ENCODE results near the gene ASZ1. TPM values are rescaled to one million over a fixed set of nuclear protein-coding genes. Genes with fewer than 3 reads are reported as not detected.

Gene ASZ1
- total and polyA plus RNA-seq, 2 donors (not counting 1 experiment from before 2014, with no cell fraction given): not detected

GRCh38 chr7:117333168-117333567, 94.1 kb downstream of the ASZ1 start:
- H2AFZ ChIP-seq (ENCODE audit: insufficient read depth, low read depth, low read length, poor library complexity, severe bottlenecking): no peak overlapping the region
- ATAC-seq (ENCODE audit: low read depth) (no peak), DNase-seq (no peak)
- H3K27ac Mint-ChIP-seq: no peak overlapping the region
- no peak overlapping the region for H3K4me3 ChIP-seq (ENCODE audit: control extremely low read depth in 1 of 5, extremely low read depth in 1 of 5, insufficient read depth in 1 of 5, low read depth in 2 of 5, low read length in 4 of 5)
- no peaks in the 10 kb centered on the region for H3K4me1 Mint-ChIP-seq
- no peak overlapping the region for H3K4me3 Mint-ChIP-seq
- H3K4me1 ChIP-seq (ENCODE audit: control insufficient read depth in 2 of 2, insufficient read depth in 2 of 2, low read length in 2 of 2): no peaks in the 10 kb centered on the region
- no peaks in the 10 kb centered on the region for H3K27me3 ChIP-seq (replicated peaks in 1 of 4; ENCODE audit: control extremely low read depth in 1 of 4, control insufficient read depth in 3 of 4, insufficient read depth in 4 of 4, low read length in 3 of 4)
- intact Hi-C loops (cut with micrococcal nuclease): no loop called here
- no peak overlapping the region for H3K4me2 ChIP-seq (replicated peaks; ENCODE audit: low read depth, low read length, poor library complexity, severe bottlenecking)
- no peaks in the 10 kb centered on the region for H4K20me1 ChIP-seq (ENCODE audit: control insufficient read depth, insufficient read depth, low read length, poor library complexity, severe bottlenecking)
- no peak overlapping the region for H3K9ac ChIP-seq (ENCODE audit: low read length)
- no peak for TF ChIP-seq EZH2 (IDR thresholded peaks at IDR 0.05; ENCODE audit: borderline replicate concordance, insufficient read depth, low read depth, low read length, poor library complexity, severe bottlenecking)
- TF ChIP-seq CTCF (IDR thresholded peaks at IDR 0.05): no peak
- H3K79me2 ChIP-seq (ENCODE audit: control insufficient read depth, insufficient read depth, low read length): no peaks in the 10 kb centered on the region
- H3K9me3 Mint-ChIP-seq (ENCODE audit: insufficient read depth): no peaks in the 10 kb centered on the region
- POLR2A ChIA-PET: no interaction called here
- no peaks in the 10 kb centered on the region for H3K9me3 ChIP-seq (ENCODE audit: control extremely low read depth in 1 of 3, control insufficient read depth in 2 of 3, insufficient read depth in 1 of 3, low read length in 2 of 3)
- CTCF ChIA-PET: no interaction called here
- H3K27ac ChIP-seq (ENCODE audit: low read length in 2 of 2): no peak overlapping the region
- H3K27me3 Mint-ChIP-seq: no peaks in the 10 kb centered on the region
- H3K36me3 ChIP-seq (replicated peaks in 1 of 2; ENCODE audit: control extremely low read depth in 1 of 2, control insufficient read depth in 1 of 2, extremely low read depth in 1 of 2, insufficient read depth in 2 of 2, low read length in 1 of 2): no peaks in the 10 kb centered on the region

GRCh38 chr7:117332031-117332430, 95.3 kb downstream of the ASZ1 start:
- no peak overlapping the region for H2AFZ ChIP-seq (ENCODE audit: insufficient read depth, low read depth, low read length, poor library complexity, severe bottlenecking)
- H3K9ac ChIP-seq (ENCODE audit: low read length): no peak overlapping the region
- no peaks in the 10 kb centered on the region for H3K36me3 ChIP-seq (replicated peaks in 1 of 2; ENCODE audit: control extremely low read depth in 1 of 2, control insufficient read depth in 1 of 2, extremely low read depth in 1 of 2, insufficient read depth in 2 of 2, low read length in 1 of 2)
- H3K9me3 Mint-ChIP-seq (ENCODE audit: insufficient read depth): no peaks in the 10 kb centered on the region
- no peak overlapping the region for H3K27ac Mint-ChIP-seq
- H3K4me1 Mint-ChIP-seq: no peaks in the 10 kb centered on the region
- no peaks in the 10 kb centered on the region for H3K9me3 ChIP-seq (ENCODE audit: control extremely low read depth in 1 of 3, control insufficient read depth in 2 of 3, insufficient read depth in 1 of 3, low read length in 2 of 3)
- no peak for ATAC-seq (ENCODE audit: low read depth)
- no peak overlapping the region for H3K27ac ChIP-seq (ENCODE audit: low read length in 2 of 2)
- DNase-seq: no peak
- H3K4me2 ChIP-seq (replicated peaks; ENCODE audit: low read depth, low read length, poor library complexity, severe bottlenecking): no peak overlapping the region
- no peaks in the 10 kb centered on the region for H3K4me1 ChIP-seq (ENCODE audit: control insufficient read depth in 2 of 2, insufficient read depth in 2 of 2, low read length in 2 of 2)
- intact Hi-C loops (cut with micrococcal nuclease): no loop called here
- no peak overlapping the region for H3K4me3 Mint-ChIP-seq
- no peak overlapping the region for H3K4me3 ChIP-seq (ENCODE audit: control extremely low read depth in 1 of 5, extremely low read depth in 1 of 5, insufficient read depth in 1 of 5, low read depth in 2 of 5, low read length in 4 of 5)
- no peaks in the 10 kb centered on the region for H3K27me3 Mint-ChIP-seq
- H3K27me3 ChIP-seq (replicated peaks in 1 of 4; ENCODE audit: control extremely low read depth in 1 of 4, control insufficient read depth in 3 of 4, insufficient read depth in 4 of 4, low read length in 3 of 4): no peaks in the 10 kb centered on the region
- CTCF ChIA-PET: no interaction called here
- TF ChIP-seq EZH2 (IDR thresholded peaks at IDR 0.05; ENCODE audit: borderline replicate concordance, insufficient read depth, low read depth, low read length, poor library complexity, severe bottlenecking) (no peak), CTCF (IDR thresholded peaks at IDR 0.05) (no peak)
- H4K20me1 ChIP-seq (ENCODE audit: control insufficient read depth, insufficient read depth, low read length, poor library complexity, severe bottlenecking): no peaks in the 10 kb centered on the region
- H3K79me2 ChIP-seq (ENCODE audit: control insufficient read depth, insufficient read depth, low read length): no peaks in the 10 kb centered on the region
- POLR2A ChIA-PET: no interaction called here

Data from B cell (primary cell).